H9 (cell line): ENCODE results near the gene GRM3. TPM values are rescaled to one million over a fixed set of nuclear protein-coding genes. Genes with fewer than 3 reads are reported as not detected.
A peak's percentile ranks its signal among the peaks of the same experiment; 100 is the strongest.

ENCODE experiments used
- DNase-seq: peaks from one replicate; pipeline ENCODE4 v3.0.0-alpha.2; 2017
- H2AFZ ChIP-seq: one replicate; pipeline ENCODE4 v1.6.1; 2013; ENCODE audit warnings: mild to moderate bottlenecking, low read length, control low read depth, moderate library complexity
- H2AK5ac ChIP-seq: 2 replicates; pipeline ENCODE4 v1.6.1; 2013; ENCODE audit warnings: low read length, control low read depth, mixed read lengths; ENCODE audit not compliant: insufficient read length
- H2BK120ac ChIP-seq: one replicate; pipeline ENCODE4 v1.6.1; 2013; ENCODE audit warnings: low read depth, mild to moderate bottlenecking, low read length, control low read depth, inconsistent platforms; ENCODE audit not compliant: poor library complexity, severe bottlenecking
- H2BK12ac ChIP-seq: 2 replicates; pipeline ENCODE4 v1.6.1; 2013; ENCODE audit warnings: low read length, control low read depth, mixed read lengths, low read depth; ENCODE audit not compliant: insufficient read length
- H2BK15ac ChIP-seq: 2 replicates; pipeline ENCODE4 v1.6.1; 2013; ENCODE audit warnings: low read depth, low read length, control low read depth
- H2BK20ac ChIP-seq: one replicate; pipeline ENCODE4 v1.6.1; 2013; ENCODE audit warnings: low read depth, mild to moderate bottlenecking, low read length, control low read depth, inconsistent platforms; ENCODE audit not compliant: poor library complexity, severe bottlenecking
- H2BK5ac ChIP-seq: 2 replicates; pipeline ENCODE4 v1.6.1; 2013; ENCODE audit warnings: low read length, control low read depth, mixed read lengths; ENCODE audit not compliant: insufficient read length
- H3K14ac ChIP-seq: 2 replicates; pipeline ENCODE4 v1.6.1; 2013; ENCODE audit warnings: low read length, control low read depth; ENCODE audit not compliant: insufficient read depth
- H3K18ac ChIP-seq: 2 replicates; pipeline ENCODE4 v1.6.1; 2013; ENCODE audit warnings: low read depth, mild to moderate bottlenecking, mixed read lengths, low read length, control low read depth; ENCODE audit not compliant: insufficient read length
- H3K23ac ChIP-seq: 2 replicates; pipeline ENCODE4 v1.6.1; 2013; ENCODE audit warnings: low read length, control low read depth, mixed read lengths, low read depth; ENCODE audit not compliant: insufficient read length
- H3K23me2 ChIP-seq: 2 replicates; pipeline ENCODE4 v1.6.1; 2013; ENCODE audit warnings: low read depth, mild to moderate bottlenecking, mixed read lengths, low read length, control low read depth; ENCODE audit not compliant: insufficient read length, poor library complexity, severe bottlenecking
- H3K27ac ChIP-seq: 2 replicates; pipeline ENCODE4 v1.5.1; 2013; ENCODE audit warnings: low read length, control low read depth, mixed read lengths, low read depth; ENCODE audit not compliant: insufficient read length
- H3K27me3 ChIP-seq: 2 replicates; pipeline ENCODE4 v1.6.1; 2013; ENCODE audit warnings: low read length, control low read depth, inconsistent platforms; ENCODE audit not compliant: insufficient read depth
- H3K4ac ChIP-seq: 2 replicates; pipeline ENCODE4 v1.6.1; 2013; ENCODE audit warnings: low read depth, mild to moderate bottlenecking, control low read depth, inconsistent platforms, low read length, moderate library complexity
- H3K4me1 ChIP-seq: 2 replicates; pipeline ENCODE4 v1.6.1; 2013; ENCODE audit warnings: low read length, control low read depth, inconsistent platforms; ENCODE audit not compliant: insufficient read depth
- H3K4me2 ChIP-seq: 2 replicates; pipeline ENCODE4 v1.6.1; 2013; ENCODE audit warnings: low read length, control low read depth, mixed read lengths; ENCODE audit not compliant: insufficient read length, insufficient read depth
- H3K56ac ChIP-seq: 2 replicates; pipeline ENCODE4 v1.6.1; 2013; ENCODE audit warnings: low read depth, mild to moderate bottlenecking, mixed read lengths, low read length, control low read depth; ENCODE audit not compliant: insufficient read length
- H3K79me1 ChIP-seq: 2 replicates; pipeline ENCODE4 v1.6.1; 2013; ENCODE audit warnings: low read depth, mild to moderate bottlenecking, moderate library complexity, low read length, control low read depth, inconsistent platforms; ENCODE audit not compliant: insufficient read depth, poor library complexity, severe bottlenecking
- H3K79me2 ChIP-seq: 2 replicates; pipeline ENCODE4 v1.6.1; 2013; ENCODE audit warnings: low read length, control low read depth, inconsistent platforms; ENCODE audit not compliant: insufficient read depth
- H3K9ac ChIP-seq: 2 replicates; pipeline ENCODE4 v1.6.1; 2013; ENCODE audit warnings: low read length, control low read depth, mixed read lengths; ENCODE audit not compliant: insufficient read length; ENCODE audit errors: extremely low read depth
- H3K9me3 ChIP-seq: one replicate; pipeline ENCODE4 v1.6.1; 2013; ENCODE audit warnings: low read depth, low read length, inconsistent platforms; ENCODE audit not compliant: control insufficient read depth
- H3T11ph ChIP-seq: one replicate; pipeline ENCODE4 v1.6.1; 2013; ENCODE audit warnings: mild to moderate bottlenecking, low read length, control low read depth, inconsistent platforms
- H4K20me1 ChIP-seq: one replicate; pipeline ENCODE4 v1.6.1; 2013; ENCODE audit not compliant: control insufficient read depth, insufficient read length, insufficient read depth
- H4K5ac ChIP-seq: 2 replicates; pipeline ENCODE4 v1.6.1; 2013; ENCODE audit warnings: low read depth, mild to moderate bottlenecking, mixed read lengths, low read length, control low read depth; ENCODE audit not compliant: insufficient read length
- H4K8ac ChIP-seq: replicated peaks from 2 replicates; pipeline ENCODE4 v1.6.1; 2013; ENCODE audit warnings: low read length, control low read depth, mixed read lengths, low read depth; ENCODE audit not compliant: insufficient read length
- H4K91ac ChIP-seq: 2 replicates; pipeline ENCODE4 v1.6.1; 2013; ENCODE audit warnings: low read depth, mild to moderate bottlenecking, moderate library complexity, mixed read lengths, low read length, control low read depth; ENCODE audit not compliant: insufficient read length
- H3K27ac Mint-ChIP-seq, 3 experiments: 2 replicates in 2 of 3; 3 replicates in 1 of 3; pipeline ENCODE4 v1.8.0; 2020 to 2021; ENCODE audit warnings: mixed read lengths in 3 of 3, mild to moderate bottlenecking in 1 of 3, moderate library complexity in 1 of 3
- H3K27me3 Mint-ChIP-seq: 2 replicates; pipeline ENCODE4 v1.8.0; 2021; ENCODE audit warnings: low read depth, mild to moderate bottlenecking, moderate library complexity, mixed read lengths
- H3K36me3 Mint-ChIP-seq, 3 experiments: 2 replicates in 2 of 3; 3 replicates in 1 of 3; pipeline ENCODE4 v1.8.0; 2020 to 2021; ENCODE audit warnings: low read depth in 3 of 3, mixed read lengths in 3 of 3; ENCODE audit not compliant: insufficient read depth in 1 of 3
- H3K4me1 Mint-ChIP-seq, 2 experiments: 2 replicates each; pipeline ENCODE4 v1.8.0; 2020; ENCODE audit warnings: mixed read lengths in 2 of 2
- H3K4me3 Mint-ChIP-seq, 2 experiments: 2 replicates in 1 of 2; 3 replicates in 1 of 2; pipeline ENCODE4 v1.8.0; 2020 to 2021; ENCODE audit warnings: mild to moderate bottlenecking in 2 of 2, mixed read lengths in 2 of 2, moderate library complexity in 1 of 2
- H3K9me3 Mint-ChIP-seq, 2 experiments: 2 replicates in 1 of 2; 3 replicates in 1 of 2; pipeline ENCODE4 v1.8.0; 2020; ENCODE audit warnings: mild to moderate bottlenecking in 2 of 2, mixed read lengths in 2 of 2, moderate library complexity in 1 of 2
- WGBS: extraction: QIAGEN DNeasy Blood & Tissue Kit; methylation state at CpG from one replicate; pipeline ENCODE4 v1.1.7; 2013; ENCODE audit warnings: missing lambda C conversion rate, low lambda C conversion rate, mixed read lengths; ENCODE audit not compliant: insufficient read length; ENCODE audit errors: extremely low coverage; 5-methylcytosine and 5-hydroxymethylcytosine counted together
- total RNA-seq: library from RNA; stranded (reverse); gene quantifications from 2 replicates; pipeline ENCODE4 v1.2.1, GENCODE V29; 2021
- TF ChIP-seq, protein P1 (sequence below): fragments of 200-600 bp; sonication (generic); conservative IDR thresholded peaks from 3 replicates; pipeline ENCODE4 v1.8.0; 2021; ENCODE audit warnings: antibody characterized with exemption, mild to moderate bottlenecking

Gene GRM3
- total RNA-seq, 1 experiment from 2014 or later, result 0.15 TPM

DNA sequence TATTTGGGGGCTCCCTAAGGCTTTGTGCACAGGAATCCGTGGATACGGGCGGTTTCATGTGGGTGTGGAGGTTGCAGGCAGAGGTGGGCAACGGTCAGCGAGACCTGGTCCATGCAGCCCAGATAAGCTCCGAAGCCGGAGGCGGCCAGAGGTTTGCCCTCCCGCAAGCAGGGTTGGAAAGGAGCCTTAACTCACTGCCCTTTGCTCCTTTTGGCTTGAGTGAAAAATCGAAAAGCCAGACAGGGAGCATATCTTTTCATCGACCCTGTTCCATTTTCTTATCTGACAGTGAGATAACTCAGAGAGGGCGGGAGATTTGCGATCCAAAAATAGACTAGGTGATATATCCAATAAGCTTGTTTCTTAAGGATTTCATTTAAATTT lies 1.5 kb downstream of the GRM3 start:
- H3K79me2 ChIP-seq, result no peaks in the 10 kb centered on the region
- H4K5ac ChIP-seq, result no peak overlapping the region
- TF ChIP-seq, protein P1, sequence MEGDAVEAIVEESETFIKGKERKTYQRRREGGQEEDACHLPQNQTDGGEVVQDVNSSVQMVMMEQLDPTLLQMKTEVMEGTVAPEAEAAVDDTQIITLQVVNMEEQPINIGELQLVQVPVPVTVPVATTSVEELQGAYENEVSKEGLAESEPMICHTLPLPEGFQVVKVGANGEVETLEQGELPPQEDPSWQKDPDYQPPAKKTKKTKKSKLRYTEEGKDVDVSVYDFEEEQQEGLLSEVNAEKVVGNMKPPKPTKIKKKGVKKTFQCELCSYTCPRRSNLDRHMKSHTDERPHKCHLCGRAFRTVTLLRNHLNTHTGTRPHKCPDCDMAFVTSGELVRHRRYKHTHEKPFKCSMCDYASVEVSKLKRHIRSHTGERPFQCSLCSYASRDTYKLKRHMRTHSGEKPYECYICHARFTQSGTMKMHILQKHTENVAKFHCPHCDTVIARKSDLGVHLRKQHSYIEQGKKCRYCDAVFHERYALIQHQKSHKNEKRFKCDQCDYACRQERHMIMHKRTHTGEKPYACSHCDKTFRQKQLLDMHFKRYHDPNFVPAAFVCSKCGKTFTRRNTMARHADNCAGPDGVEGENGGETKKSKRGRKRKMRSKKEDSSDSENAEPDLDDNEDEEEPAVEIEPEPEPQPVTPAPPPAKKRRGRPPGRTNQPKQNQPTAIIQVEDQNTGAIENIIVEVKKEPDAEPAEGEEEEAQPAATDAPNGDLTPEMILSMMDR, result no peak
- Mint-ChIP-seq H3K27ac (peak overlapping the region in 1 of 3 experiments; percentile 59; a peak in 1 of 7 replicates), H3K4me1 (peaks cover 29 to 35% of the 10 kb centered on the region in 2 experiments), H3K9me3 (no peaks in the 10 kb centered on the region), H3K36me3 (no peaks in the 10 kb centered on the region), H3K27me3 (peaks cover 40% of the 10 kb centered on the region), H3K4me3 (peak overlapping the region; percentile 78 to 99)
- H4K20me1 ChIP-seq, result no peaks in the 10 kb centered on the region
- H3K23me2 ChIP-seq, result peaks cover 21% of the 10 kb centered on the region
- no peak overlapping the region for H4K8ac ChIP-seq
- H3K23ac ChIP-seq, result no peak overlapping the region
- no peak overlapping the region for H3K56ac ChIP-seq
- H2BK120ac ChIP-seq, result no peak overlapping the region
- no peak for DNase-seq
- peak overlapping the region; percentile 63 for H2AFZ ChIP-seq
- no peak overlapping the region for H3K14ac ChIP-seq
- no peak overlapping the region for H3K18ac ChIP-seq
- H2BK5ac ChIP-seq, result no peak overlapping the region
- H3K4ac ChIP-seq, result no peak overlapping the region
- H2BK12ac ChIP-seq, result no peak overlapping the region
- H3K9ac ChIP-seq, result peak overlapping the region; percentile 0
- H3T11ph ChIP-seq, result no peak overlapping the region
- H3K4me2 ChIP-seq, result peak overlapping the region; percentile 98
- H3K27ac ChIP-seq, result no peak overlapping the region
- H3K9me3 ChIP-seq, result no peaks in the 10 kb centered on the region
- no peak overlapping the region for H2BK15ac ChIP-seq
- WGBS, result no CpG with 5 or more reads among the region's 13 CpGs
- no peaks in the 10 kb centered on the region for H3K79me1 ChIP-seq
- H3K27me3 ChIP-seq, result peaks cover 4% of the 10 kb centered on the region; the same call in 1 of the 2 replicates
- no peak overlapping the region for H4K91ac ChIP-seq
- no peak overlapping the region for H2AK5ac ChIP-seq
- H2BK20ac ChIP-seq, result no peak overlapping the region
- H3K4me1 ChIP-seq, result no peaks in the 10 kb centered on the region
